ENCODE measurements around the gene ZNF689. TPM values are rescaled to one million over a fixed set of nuclear protein-coding genes. Genes with fewer than 3 reads are reported as not detected.

The ZNF689 gene
- total and polyA plus RNA-seq, 12 donors: 2.9 to 12.9 (median 9.1) TPM

GRCh38 chr16:30656974-30657865 lies 47.0 kb upstream of the ZNF689 start:
- Histone ChIP-seq H3K27me3 (no peaks in the 10 kb centered on the region), H3K36me3 (replicated peaks in 1 of 2) (peaks cover 0 to 63% of the 10 kb centered on the region in 2 donors), H3K4me3 (peak overlapping the region in 2 of 4 donors; percentile 5 to 49), H3K27ac (peak overlapping the region; percentile 66 to 99 (median 90)), H3K9me3 (replicated peaks in 1 of 3) (no peaks in the 10 kb centered on the region), H3K4me1 (replicated peaks in 1 of 2) (peaks cover 28 to 42% of the 10 kb centered on the region in 2 donors)
- peak in 5 of 7 donors; percentile 27 to 81 (median 77) for DNase-seq
- 25 to 49% (median 26%) methylated on average over 14 to 32 of the region's 32 CpGs for WGBS, 4 donors
- TF ChIP-seq POLR2A (IDR thresholded peaks at IDR 0.05): peak in 1 of 2 donors; percentile 49
- no peak for TF ChIP-seq CTCF (IDR thresholded peaks at IDR 0.05)
- intact Hi-C loops (cut with DNase I): no loop called here

- Histone ChIP-seq H3K4me1 (replicated peaks in 1 of 2) (peaks cover 34 to 39% of the 10 kb centered on the region in 2 donors), H3K9me3 (replicated peaks in 1 of 3) (no peaks in the 10 kb centered on the region), H3K27me3 (no peaks in the 10 kb centered on the region), H3K4me3 (no peak overlapping the region), H3K36me3 (replicated peaks in 1 of 2) (peaks cover 0 to 54% of the 10 kb centered on the region in 2 donors), H3K27ac (peak overlapping the region; percentile 66 to 99 (median 90))
- DNase-seq: no peak
- intact Hi-C loops (cut with DNase I): no loop called here
- 93 to 98% (median 96%) methylated on average over 8 of the region's 8 CpGs for WGBS, 4 donors
- TF ChIP-seq CTCF (IDR thresholded peaks at IDR 0.05) (no peak), POLR2A (IDR thresholded peaks at IDR 0.05) (no peak)
Measured at GRCh38 chr16:30656388-30656787, 46.2 kb upstream of the ZNF689 start.

- peak overlapping the region in 1 of 5 donors; percentile 17 for H3K27ac ChIP-seq
- 95 to 100% (median 96%) methylated on average over 1 to 12 of the region's 12 CpGs for WGBS, 4 donors
- peak in 1 of 7 donors; percentile 29 for DNase-seq
- no peak overlapping the region for H3K4me3 ChIP-seq
- H3K4me1 ChIP-seq (replicated peaks in 1 of 2): peaks cover 30 to 34% of the 10 kb centered on the region in 2 donors
- H3K9me3 ChIP-seq (replicated peaks in 1 of 3): no peaks in the 10 kb centered on the region
- H3K27me3 ChIP-seq: no peaks in the 10 kb centered on the region
- no peak for TF ChIP-seq CTCF (IDR thresholded peaks at IDR 0.05)
- peaks cover 0 to 49% of the 10 kb centered on the region in 2 donors for H3K36me3 ChIP-seq (replicated peaks in 1 of 2)
- intact Hi-C loops (cut with DNase I): no loop called here
Measured at GRCh38 chr16:30655815-30656347, 45.7 kb upstream of the ZNF689 start.

- no peaks in the 10 kb centered on the region for H3K9me3 ChIP-seq (replicated peaks in 1 of 3)
- H3K4me1 ChIP-seq (replicated peaks in 1 of 2): peaks cover 20 to 25% of the 10 kb centered on the region in 2 donors
- H3K4me3 ChIP-seq: no peak overlapping the region
- DNase-seq: peak in 2 of 7 donors; percentile 24 to 28
- intact Hi-C loops (cut with DNase I): no loop called here
- 85 to 93% (median 92%) methylated on average over 4 to 18 of the region's 18 CpGs for WGBS, 4 donors
- TF ChIP-seq POLR2A (IDR thresholded peaks at IDR 0.05): no peak
- TF ChIP-seq CTCF (IDR thresholded peaks at IDR 0.05): no peak
- no peak overlapping the region for H3K27ac ChIP-seq
- H3K27me3 ChIP-seq: no peaks in the 10 kb centered on the region
- peaks cover 0 to 46% of the 10 kb centered on the region in 2 donors for H3K36me3 ChIP-seq (replicated peaks in 1 of 2)
Measured at GRCh38 chr16:30654856-30655255, 44.7 kb upstream of the ZNF689 start.

All from adrenal gland (tissue), 12 donors.